GM18858 (cell line): Measurements from ENCODE around the gene IFITM5.
"Not testable (repeated sequence)": the region's sequence is repeated elsewhere in the genome, so short reads cannot be mapped to it uniquely, and the experiment has no call there.

Source experiments
- ATAC-seq: cut with Tn5 transposase; IDR thresholded peaks from one replicate; pipeline ENCODE4 v1.9.1; 2021; ENCODE audit not compliant: unreplicated experiment

The IFITM5 gene

DNA sequence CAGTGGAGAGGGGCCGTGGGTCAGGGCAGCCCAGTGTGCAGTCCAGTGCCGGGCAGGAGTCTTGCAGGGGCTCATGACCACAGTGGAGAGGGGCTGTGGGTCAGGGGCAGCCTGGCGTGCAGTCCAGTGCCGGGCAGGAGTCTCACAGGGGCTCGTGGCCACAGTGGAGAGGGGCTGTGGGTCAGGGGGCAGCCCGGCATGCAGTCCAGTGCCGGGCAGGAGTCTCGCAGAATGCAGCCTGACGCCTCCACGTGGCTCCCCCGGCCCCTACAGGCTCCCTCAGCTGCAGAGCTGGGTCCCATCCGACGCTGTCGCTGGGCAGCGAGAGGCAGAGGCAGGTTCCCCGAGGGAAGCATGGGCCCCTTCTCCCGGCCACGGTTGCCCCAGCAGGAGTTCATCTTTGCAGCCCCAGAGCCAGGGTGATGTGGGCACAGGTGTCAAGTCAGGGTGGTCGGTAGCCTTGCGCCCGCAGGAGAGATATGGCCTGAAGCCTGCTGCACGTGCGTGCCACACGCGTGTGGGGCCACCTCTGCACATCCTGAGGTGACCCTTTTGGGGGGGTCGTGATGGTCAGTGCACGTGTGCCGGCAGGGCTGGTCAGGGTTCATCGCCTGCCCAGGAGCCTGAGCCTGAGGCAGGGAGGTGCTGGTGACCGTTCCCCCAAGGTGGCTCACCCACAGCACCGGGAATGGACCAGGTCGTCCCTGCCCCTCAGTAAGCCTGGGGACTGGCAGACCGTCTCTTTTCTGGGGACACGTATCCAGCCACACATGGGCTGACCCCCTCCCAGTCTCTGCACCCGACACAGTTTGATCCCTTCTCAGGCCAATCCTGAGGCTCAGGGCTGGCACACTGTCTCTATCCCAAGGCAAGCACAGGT, 2.9 kb downstream of the IFITM5 start:
- ATAC-seq, result no peak

DNA sequence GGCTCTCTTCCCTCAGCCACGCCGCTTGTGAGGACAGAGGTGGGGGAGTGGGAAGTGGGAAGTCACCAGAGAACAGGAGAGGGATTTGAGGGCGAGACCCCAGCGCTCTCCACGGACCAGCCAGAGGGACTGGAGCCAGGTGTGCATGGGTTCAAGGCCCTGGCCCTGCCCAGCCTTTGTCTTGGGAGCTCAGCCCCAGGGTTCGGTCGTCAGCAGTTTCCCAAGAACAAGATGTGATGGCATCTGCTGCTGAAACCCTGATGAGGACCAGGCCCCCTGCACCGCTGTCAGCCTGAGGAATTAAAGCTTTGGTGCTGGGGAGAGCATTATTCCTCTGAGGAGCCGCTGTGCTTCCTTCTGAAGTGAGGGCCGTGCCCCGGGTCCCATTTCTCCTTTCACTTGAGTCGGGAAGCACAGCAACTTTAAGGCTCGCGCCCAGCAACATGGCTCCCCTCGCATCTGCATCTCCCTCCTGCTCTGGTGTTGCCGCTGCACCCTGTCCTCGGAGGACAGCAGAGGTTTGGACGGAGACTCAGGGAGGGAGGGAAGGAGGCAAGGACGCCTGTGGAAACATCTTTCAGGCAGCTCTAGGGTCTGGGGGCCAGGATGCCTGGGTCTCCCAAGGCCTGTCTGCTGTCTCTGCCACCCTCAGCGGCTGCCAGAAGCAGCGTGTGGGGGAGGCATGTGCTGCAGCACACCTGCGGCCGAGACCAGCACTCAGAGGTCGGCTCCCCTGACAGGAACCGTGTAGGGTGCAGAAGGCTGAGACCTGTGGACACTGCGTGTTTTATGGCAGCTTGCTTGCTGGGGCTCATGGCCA, 3.8 kb downstream of the IFITM5 start:
- no peak for ATAC-seq

DNA sequence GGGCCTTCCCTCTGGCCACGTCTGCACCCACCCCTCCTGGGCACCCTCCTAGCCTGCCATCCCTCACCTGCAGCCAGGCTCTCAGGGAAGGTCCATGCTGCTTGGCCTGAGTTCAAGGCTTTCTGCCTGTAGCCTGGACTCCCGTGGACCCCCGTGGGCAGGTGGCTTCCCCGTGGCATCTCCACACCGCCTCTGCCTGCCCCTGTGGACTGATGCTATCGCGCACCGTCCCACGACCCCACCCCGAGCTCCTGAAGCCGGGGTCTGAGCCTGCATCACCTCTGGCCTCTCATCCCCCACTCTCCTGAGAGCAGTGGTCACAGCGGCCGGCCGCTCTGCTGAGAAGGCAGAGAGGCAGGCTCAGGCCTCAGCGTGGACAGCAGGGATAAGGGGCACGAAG, 4.5 kb downstream of the IFITM5 start:
- ATAC-seq, result no peak

DNA sequence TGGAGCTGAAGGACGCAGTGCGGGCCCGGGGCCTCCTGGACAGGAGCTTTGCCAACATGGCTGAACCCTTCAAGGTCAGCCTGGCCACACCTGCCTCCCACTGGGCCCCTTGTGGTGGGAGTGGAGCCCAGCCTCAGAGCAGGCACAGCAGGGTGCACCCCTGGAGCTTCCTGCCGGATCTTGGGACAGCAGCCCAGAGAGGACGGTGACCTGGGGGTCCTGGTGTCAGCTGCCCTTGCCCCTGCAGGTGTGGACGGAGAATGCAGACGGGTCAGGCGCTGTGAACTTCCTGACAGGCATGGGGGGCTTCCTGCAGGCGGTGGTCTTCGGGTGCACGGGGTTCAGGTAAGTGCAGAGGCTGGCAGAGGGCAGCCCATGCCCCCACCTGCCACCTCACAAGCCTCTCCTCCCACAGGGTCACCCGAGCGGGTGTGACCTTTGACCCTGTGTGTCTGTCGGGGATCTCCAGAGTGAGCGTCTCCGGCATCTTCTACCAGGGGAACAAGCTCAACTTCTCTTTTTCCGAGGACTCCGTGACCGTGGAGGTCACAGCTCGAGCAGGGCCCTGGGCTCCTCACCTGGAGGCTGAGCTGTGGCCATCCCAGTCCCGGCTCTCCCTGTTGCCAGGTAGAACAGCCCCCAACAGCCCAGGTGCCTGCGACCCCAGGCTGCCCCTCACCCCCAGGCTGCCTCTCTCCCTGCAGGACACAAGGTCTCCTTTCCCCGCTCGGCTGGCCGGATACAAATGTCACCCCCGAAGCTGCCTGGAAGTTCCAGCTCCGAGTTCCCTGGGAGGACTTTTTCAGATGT, 5.3 kb downstream of the IFITM5 start:
- ATAC-seq, result no peak

DNA sequence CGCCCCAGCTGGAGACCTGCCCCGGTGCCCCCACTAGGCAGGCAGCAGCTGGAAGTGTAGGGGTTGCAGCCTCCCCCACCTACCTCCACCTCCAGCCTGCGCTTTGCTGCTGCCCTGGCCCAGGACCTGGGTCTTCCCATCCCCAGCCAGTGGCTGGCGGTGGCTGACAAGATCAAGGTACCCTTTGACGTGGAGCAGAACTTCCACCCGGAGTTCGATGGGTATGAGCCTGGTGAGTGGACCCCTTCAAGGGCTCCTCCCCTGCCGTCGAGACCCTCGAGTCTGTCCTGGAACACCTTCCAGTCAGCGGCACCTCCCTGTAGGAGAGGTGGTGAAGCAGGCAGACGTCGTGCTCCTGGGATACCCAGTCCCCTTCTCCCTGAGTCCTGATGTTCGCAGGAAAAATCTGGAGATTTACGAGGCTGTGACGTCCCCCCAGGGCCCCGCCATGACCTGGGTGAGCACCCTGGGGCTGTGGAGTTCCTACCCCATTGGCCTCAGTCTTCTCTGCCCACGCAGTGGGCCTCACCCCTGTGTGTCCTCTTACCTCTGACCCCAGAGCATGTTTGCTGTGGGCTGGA, 6.0 kb downstream of the IFITM5 start:
- no peak for ATAC-seq

DNA sequence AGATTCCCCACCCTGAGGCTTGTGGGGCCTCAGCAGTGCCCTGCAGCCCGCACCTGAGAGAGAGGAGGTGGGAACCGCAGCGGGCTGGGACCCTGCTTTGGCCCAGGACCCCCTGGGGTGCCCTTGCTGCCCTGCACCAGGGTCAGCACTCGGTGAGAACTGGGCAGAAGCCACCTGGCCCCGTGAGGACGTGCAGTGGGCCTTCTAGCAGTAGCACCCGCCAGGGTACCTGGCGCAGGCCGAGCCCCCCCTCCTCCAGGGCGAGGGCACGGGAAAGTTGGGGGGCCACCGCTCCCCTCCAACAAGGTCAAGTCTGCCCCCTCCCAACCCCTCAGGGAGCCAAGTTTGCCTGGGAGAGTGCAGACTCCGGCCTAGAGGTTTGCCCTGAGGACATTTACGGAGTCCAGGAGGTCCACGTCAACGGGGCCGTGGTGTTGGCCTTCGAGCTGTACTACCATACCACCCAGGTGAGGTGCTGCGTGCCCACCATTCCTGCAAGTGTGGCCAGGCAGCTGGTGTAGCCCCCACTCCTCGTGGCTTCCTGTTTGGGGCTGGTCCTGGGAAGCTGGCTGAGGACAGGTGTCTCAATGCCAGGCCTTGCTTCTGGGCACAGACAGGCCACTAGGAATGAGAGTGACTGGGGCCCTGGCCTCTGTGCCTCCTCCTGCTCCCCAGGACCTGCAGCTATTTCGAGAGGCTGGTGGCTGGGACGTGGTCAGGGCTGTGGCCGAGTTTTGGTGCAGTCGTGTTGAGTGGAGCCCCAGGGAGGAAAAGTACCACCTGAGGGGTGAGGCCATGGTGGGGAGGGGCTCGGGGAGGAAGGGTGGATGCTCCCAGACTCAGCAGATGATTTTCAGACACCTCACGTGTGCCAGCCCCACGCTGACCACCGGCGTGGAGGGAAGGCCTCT, 6.9 kb downstream of the IFITM5 start:
- ATAC-seq, result no peak

DNA sequence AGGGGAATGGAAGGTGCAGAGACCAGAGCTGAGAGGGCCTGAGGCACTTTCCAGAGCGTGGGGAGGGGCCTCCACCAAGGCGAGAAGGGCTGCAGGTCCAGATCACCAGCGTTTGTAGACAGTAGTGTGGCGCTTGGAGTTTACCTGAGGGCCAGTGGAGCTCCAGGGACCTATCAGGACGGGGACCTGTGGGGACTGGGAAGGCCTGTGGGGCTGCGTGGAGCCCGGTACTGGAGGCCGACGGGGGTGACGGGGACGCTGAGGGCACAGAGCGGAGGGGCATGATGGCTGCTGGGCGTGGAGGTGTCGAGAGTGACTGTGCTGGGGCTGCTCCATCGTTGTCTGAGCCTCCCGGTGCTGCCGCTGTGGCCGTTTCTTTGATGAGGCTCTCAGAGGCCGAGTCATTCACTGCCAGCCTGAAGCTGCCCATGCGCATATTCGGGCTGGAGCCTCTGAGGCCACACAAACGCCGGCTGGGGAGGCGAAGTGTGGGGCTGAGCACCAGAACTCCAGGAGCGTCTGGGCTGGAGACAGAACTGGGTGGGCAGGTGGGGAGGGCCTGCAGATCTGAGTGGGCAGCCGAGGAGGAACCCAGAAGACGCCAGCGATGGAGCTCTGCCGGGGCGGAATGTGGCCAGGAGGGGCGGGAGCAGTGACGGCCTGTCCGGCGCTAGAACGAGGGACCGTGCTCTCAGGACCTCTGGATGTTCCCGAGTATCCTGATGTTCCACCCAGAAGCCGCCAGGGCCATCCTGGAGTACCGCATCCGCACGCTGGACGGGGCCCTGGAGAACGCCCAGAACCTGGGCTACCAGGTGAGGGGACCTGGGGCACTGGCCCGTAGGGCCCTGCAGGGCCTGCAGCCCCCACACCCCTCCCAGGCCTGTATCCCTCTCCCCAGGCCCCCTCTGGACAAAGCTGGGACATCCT, 7.8 kb downstream of the IFITM5 start:
- no peak for ATAC-seq

DNA sequence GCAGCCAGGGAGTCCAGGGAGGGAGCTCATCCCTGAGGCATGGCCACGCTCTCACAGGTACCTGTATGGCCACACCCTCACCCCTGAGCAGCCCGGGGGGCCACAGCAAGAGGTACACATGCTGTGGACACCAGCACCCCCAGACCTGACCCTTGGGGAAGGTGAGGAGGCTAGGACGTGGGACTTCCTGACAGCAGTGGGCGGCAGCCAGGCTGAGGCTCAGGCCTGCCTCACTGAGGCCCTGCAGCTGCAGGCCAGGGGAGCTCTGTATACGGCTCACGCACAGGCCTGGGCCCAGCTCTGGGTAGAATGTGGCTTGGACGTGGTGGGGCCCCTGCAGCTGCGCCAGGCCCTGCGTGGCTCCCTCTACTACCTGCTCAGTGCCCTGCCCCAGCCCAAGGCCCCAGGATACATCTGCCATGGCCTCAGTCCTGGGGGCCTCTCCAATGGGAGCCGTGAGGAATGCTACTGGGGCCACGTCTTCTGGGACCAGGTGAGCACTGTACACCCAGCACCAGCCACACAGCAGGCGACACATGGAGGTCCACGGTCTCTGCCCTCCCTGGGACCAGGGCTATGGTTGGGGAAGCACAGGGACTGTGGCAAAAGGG, 8.6 kb downstream of the IFITM5 start:
- no peak for ATAC-seq

DNA sequence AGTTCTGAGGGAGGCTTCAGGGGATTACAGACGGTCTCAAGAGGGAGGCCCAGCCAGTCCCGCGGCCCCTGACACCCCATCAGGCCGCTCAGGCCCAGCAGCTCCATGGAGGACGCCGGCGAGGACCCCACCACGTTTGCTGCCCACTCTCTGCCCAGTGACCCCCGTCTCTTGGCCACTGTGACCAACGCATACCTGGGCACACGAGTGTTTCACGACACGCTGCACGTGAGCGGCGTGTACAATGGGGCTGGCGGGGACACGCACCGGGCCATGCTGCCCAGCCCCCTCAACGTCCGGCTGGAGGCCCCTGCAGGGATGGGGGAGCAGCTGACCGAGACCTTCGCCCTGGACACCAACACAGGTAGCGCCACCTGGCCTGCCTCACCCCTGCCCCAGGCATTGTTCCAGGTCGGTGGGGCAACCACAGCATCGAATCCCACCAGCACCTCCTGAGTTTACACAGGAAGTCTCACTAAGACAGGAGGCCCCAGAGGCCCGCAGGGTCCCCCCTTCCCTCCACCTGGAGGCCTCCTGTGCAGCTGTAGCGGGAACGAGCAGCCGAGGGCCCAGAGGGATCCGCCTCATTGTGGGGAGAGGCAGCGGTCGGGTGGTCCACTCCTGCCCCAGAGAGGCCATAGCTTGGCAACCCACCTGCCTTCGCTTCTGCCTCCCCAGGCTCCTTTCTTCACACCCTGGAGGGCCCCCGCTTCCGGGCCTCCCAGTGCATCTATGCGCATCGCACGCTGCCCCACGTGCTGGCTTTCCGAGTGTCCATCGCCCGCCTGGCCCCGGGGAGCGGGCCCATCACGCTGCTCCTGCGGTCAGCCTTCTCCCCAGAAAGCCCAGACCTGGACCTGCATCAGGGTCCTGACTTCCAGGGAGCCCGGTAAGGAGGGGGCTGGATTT, 9.4 kb downstream of the IFITM5 start:
- no peak for ATAC-seq

DNA sequence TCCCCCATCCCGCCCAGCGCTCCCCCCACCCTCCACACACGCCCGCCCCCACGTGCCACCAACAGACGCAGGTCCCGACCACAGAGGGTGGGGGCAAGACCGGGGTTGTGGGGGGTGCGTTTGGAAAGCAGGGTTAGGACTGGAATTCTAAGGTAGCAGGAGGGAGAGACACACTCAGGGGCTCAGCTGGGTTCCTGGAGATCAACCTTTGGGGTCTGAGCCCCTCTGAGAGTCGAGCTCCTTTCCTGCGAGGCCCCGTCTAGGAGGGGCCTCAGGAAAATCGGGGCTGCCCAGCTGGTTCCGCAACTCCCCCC, 10.0 kb downstream of the IFITM5 start:
- no peak for ATAC-seq

DNA sequence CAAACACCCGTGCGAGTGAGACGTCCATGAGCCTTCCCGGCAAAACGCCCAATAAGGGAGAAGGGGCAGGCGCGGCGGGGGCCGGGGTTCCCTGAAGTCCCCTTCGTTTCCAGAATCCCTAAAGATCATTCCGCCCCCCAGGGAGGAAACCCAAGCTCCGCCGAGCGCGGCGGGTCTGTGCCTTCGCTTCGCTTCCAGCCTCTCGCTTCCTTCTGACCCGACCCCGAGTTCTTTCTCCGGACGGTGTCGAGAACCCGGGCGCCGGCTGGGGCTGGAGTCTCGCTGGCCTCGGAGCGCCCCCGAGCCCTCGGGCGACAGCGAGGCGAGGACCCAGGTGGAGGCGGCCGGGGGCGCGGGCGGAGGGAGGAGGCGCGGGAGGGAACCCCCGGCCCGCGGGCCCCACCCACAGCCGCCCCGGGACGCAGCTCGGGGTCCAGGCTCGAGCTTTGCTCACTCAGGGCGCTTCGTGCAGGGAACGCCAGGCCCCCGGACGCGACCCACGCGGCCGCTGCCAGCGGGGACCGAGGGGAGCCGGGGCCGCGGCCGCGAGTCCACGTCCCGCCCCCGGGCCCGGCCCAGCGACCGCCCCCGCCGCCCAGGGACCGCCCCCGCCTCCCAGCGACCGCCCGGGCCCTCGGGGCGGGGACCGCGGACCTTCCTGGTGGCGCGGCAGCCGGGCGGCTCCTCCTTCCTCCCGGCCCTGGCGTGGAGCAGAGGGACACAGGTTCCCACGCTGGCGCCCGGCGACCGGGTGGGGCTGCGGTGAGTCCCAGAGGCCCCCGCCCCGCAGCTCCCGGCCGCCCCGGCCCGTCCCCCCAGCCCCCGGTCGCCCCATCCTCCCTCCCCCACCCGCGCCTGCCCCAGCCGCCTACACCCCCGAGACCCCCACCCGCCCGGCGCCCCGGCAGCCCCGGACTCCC, 10.6 kb downstream of the IFITM5 start, which contains the start of gene PGGHG:
TSS of gene PGGHG (plus strand) at position 649 of the 920 bp plus-strand sequence. CDS start 691 bp downstream, outside the sequence.
- no peak for ATAC-seq

DNA sequence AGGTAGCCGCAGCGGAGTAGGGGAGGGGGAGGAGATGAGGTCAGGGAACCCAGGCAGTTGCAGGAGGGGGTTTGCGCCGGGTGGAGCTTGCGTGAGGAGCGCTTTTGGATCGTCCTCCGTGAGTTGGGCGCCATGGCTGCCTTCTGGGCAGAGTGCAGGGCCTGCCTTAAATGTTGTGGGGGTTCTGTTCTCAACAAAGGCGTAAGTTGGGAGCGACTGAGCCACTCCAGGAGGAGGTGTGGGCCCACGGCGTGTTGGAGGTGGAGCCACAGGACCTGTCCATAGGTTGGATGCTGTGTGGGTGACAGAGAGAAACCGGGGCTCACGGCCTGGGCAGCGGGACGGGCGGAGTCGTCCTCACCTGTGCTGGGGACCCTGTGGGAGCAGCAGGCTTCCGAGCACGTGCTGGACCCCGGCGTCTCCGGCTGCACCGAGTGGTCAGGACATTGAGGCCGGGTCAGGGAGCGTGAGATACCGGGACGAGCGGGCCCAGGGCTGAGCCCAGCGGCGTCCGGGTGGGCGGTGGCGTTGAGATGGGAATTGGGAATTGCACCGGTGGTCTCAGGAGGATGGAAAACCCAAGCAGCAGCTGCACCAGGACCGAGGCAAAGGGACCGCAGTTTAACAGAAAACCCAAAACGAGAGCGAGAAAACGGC, 11.4 kb downstream of the IFITM5 start:
- no peak for ATAC-seq

DNA sequence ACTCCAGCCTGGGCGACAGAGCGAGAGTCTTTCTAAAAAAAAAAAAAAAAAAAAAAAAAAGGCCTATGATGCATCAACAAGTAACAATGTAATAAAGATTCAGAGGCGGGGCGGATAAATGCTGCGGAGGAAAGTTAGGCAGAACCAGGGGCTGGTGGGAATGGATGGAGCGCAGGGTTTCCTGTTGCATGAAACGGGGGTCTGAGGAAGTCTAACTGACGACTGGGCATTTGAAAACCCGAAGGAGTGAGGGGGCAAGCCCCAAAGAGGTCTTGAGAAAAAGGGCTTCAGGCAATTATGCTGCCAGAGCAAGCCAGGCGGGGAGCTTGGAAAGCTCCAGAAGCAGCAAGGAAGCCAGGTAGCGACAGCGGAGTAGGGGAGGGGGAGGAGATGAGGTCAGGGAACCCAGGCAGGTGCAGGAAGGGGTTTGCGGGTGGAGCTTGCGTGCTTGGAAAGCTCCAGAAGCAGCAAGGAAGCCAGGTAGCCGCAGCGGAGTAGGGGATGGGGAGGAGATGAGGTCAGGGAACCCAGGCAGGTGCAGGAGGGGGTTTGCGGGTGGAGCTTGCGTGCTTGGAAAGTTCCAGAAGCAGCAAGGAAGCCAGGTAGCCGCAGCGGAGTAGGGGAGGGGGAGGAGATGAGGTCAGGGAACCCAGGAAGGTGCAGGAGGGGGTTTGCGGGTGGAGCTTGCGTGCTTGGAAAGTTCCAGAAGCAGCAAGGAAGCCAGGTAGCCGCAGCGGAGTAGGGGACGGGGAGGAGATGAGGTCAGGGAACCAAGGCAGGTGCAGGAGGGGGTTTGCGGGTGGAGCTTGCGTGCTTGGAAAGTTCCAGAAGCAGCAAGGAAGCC, 12.1 kb downstream of the IFITM5 start:
- not testable (repeated sequence) for ATAC-seq

DNA sequence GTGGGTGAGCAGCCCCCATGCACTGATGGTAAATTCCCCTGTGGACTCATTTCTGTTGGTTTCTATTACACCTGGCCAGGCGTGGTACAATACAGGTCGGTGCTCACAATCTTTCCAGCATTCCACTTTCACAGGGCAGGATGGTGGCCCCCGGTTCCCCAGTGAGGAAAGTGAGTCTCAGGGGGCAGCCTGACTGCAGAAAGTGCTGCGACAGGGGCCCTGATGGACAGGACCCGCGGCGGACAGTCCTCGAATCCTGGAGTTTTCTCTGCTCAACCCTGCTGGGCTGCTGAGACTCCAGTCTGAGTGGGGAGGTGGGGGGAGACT, 13.5 kb downstream of the IFITM5 start:
- no peak for ATAC-seq
